Astrocyte of the cerebellum (primary cell): ENCODE measurements around the gene KDM4C.
"Not testable (repeated sequence)": the region's sequence is repeated elsewhere in the genome, so short reads cannot be mapped to it uniquely, and the experiment has no call there.

Experiments
- DNase-seq: peaks from one replicate; pipeline ENCODE4 v3.0.0-alpha.2; 2011; ENCODE audit warnings: low read depth
- H3K4me3 ChIP-seq: 2 replicates; pipeline ENCODE4 v1.5.1; 2011; ENCODE audit warnings: mild to moderate bottlenecking, low read depth, low read length, moderate library complexity
- in situ Hi-C: cut with HindIII; loops from 2 replicates; pipeline ENCODE4 v1.10.0; 2017; ENCODE audit warnings: low sequenced_read_pairs
- TF ChIP-seq, protein P1 (sequence below): IDR thresholded peaks from 2 replicates; pipeline ENCODE4 v1.5.1; 2012; ENCODE audit warnings: low read length, low read depth, moderate library complexity, mild to moderate bottlenecking; ENCODE audit errors: missing control alignments

The KDM4C gene

DNA sequence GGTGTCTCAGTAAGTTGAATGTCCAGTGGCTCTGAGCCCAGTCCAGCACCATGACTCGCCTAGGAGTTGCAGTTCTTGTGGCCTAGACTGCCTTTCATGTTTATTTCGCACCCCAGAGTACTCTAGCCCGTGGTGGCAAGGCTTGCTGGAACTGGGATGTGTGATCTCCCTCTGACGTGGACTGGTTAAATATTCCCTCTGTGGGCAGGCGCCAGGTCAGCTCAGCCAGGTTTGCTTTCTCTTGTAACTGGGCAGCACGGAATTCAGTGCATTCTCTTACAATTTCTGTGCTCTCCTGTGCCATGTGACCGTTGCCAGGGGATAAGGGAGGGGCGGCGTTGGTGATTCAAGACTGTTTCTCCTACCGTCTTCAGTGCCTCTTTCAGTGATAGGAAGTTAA is 270.8 kb downstream of the KDM4C start:
- in situ Hi-C loops = no loop called here
- DNase-seq = no peak
- TF ChIP-seq, protein P1, sequence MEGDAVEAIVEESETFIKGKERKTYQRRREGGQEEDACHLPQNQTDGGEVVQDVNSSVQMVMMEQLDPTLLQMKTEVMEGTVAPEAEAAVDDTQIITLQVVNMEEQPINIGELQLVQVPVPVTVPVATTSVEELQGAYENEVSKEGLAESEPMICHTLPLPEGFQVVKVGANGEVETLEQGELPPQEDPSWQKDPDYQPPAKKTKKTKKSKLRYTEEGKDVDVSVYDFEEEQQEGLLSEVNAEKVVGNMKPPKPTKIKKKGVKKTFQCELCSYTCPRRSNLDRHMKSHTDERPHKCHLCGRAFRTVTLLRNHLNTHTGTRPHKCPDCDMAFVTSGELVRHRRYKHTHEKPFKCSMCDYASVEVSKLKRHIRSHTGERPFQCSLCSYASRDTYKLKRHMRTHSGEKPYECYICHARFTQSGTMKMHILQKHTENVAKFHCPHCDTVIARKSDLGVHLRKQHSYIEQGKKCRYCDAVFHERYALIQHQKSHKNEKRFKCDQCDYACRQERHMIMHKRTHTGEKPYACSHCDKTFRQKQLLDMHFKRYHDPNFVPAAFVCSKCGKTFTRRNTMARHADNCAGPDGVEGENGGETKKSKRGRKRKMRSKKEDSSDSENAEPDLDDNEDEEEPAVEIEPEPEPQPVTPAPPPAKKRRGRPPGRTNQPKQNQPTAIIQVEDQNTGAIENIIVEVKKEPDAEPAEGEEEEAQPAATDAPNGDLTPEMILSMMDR = no peak
- no peak overlapping the region for H3K4me3 ChIP-seq

DNA sequence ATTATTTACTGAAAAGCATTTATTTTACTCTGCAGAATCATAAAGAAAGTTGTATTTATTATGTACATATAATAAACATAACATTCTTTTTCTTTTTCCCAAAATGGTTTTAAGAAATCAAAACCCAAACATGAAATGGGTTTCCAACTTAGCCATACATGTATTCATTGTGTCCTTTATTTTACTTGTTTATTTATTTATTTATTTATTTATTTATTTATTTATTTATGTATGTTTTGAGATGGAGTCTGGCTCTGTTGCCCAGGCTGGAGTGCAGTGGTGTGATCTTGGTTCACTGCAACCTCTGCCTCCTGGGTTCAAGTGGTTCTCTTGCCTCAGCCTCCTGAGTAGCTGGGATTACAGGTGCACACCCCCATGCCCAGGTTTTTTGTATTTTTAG is 273.2 kb downstream of the KDM4C start:
- in situ Hi-C loops, H3K4me3 ChIP-seq, DNase-seq: not testable (repeated sequence)

DNA sequence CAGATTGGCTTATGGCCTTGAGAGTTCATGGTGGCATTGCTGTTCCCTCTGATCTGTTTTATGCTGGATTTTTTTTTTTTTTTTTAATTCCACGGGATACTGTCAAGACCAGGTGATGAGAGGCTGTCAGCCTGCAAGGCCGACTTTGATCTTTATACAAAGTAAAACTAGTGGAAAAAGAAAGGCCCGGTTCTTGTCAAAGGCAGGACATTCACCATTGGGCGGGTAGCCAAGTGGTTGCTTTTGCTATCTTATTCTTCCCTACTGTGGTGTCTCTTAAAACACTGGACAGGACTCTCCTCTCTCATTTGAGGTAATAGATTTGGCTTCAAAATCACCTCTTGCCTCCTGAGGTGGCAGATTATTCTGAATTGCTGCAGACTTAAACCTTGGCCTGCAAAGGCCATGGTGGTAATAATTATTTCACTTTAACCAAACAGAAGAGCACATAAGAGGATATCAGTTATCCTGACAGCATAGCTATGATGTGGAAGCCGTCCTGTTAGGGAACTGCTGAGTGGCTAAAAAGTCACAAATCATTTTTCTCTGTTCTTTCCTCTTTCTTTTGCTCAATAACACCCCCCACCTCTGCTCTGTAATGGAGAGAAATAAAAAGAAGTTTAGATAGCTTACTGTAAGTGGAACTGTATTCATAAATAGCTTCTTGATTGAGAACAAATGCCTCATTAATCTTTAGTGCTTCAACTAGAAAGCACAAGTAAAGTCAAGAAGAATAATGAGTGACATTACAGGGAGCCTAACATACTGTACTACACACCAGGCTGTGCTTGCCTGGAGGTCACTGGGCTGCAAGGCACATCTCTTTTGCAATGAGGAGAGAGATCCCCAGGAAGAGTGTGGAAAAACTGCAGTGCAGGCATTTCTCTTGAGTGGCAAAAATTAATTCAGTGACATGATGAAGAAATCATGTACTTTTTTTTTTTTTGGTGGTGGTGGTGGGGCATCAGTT is 275.6 kb downstream of the KDM4C start:
- TF ChIP-seq, protein P1 = no peak
- in situ Hi-C loops = no loop called here
- DNase-seq = no peak
- no peak overlapping the region for H3K4me3 ChIP-seq

DNA sequence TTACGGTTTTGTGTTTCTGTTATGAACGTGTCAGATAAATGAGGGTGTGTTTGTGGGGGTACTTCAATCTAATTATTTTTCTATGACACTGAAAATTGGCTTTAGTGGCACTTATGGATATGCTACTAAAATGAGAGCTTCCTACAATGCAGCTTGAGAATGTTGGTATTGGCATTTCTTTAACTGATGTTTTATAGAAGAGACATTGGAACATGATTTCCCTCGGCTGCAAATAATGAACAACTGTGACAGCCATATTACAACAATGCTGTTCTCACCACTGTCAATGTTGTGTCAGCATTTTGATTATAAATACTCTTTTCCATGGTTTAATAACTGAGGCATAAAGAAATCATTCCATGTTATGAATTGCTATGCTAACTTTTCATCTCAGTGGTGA is 279.4 kb downstream of the KDM4C start:
- no peak for DNase-seq
- TF ChIP-seq, protein P1 = no peak
- no peak overlapping the region for H3K4me3 ChIP-seq
- in situ Hi-C loops = no loop called here

DNA sequence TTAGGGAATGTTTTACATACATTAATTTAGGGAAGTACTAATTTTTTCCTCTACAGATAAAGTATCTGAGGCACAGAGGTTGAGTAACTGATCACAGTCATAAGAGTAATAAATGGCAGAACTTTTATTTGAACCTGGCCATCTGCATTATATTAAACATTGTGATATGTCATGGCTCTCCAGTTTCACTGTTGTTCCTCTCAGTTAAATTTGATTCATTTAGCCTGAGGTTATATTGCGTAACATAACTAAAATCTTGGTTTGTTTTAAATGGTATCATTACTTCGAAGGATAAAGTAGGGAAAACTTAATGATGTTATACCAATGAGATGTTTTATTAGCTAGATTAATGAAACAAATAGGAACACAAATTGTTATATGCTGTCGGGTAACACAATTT is 284.4 kb downstream of the KDM4C start:
- TF ChIP-seq, protein P1 = no peak
- no peak overlapping the region for H3K4me3 ChIP-seq
- in situ Hi-C loops = no loop called here
- DNase-seq = no peak

DNA sequence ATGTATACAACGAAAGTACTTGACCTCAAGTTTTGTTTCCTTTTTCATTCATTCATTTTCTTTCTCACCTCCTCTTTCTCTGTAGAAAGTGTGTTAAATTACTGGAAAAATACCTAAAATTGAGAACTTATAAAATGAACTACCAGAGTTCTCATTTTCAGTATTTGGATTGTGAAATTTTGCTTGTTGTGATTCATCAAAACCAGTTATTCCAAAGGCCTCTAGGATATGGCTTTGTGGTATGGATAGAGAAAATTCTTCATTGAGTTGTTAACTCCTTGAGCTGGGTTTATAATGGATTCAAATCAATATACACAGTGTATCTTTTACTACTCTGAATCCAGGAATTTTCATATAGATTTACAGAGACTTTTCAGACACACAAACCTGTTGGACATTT is 287.6 kb downstream of the KDM4C start:
- DNase-seq = no peak
- TF ChIP-seq, protein P1 = no peak
- no peak overlapping the region for H3K4me3 ChIP-seq
- in situ Hi-C loops = no loop called here

DNA sequence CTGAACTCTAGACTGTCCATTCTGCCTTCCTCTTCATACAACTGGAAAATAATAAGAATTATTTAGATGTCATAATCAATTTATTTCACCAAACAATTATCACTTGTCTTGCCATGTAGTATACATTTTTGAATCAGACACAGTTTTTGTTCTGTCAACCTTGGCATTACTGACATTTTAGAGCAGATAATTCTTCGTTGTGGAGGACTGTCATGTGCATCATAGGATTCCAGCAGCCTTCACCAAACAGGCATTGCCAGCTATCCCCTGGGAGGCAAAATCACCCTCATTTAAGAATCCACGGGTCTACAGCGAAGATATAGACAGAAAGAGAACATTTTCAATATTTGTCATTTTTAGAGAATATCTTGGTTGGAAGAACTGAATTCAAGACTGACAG is 293.9 kb downstream of the KDM4C start:
- TF ChIP-seq, protein P1 = no peak
- no peak overlapping the region for H3K4me3 ChIP-seq
- no peak for DNase-seq
- in situ Hi-C loops = no loop called here
